Suprapubic skin (tissue), 4 donors: ENCODE measurements around the gene FASTKD2.

ENCODE experiments used
- CTCF ChIP-seq, 2 donors: fragments of 200-600 bp in 1 of 2; fragments of 450-650 bp in 1 of 2; sonication (generic) in 1 of 2; IDR thresholded peaks; one replicate each; pipeline ENCODE4 v1.5.1; 2016 to 2019; ENCODE audit warnings: antibody characterized with exemption in 2 of 2, mild to moderate bottlenecking in 1 of 2, moderate library complexity in 1 of 2
- EP300 ChIP-seq: sonication (generic); formaldehyde crosslinking; IDR thresholded peaks from one replicate; pipeline ENCODE4 v1.6.1; 2017; ENCODE audit warnings: antibody characterized with exemption
- POLR2A ChIP-seq, 2 donors: fragments of 450-650 bp; IDR thresholded peaks; one replicate each; pipeline ENCODE4 v1.6.1; 2017; ENCODE audit warnings: antibody characterized with exemption in 2 of 2, mild to moderate bottlenecking in 2 of 2, moderate library complexity in 2 of 2
- POLR2AphosphoS5 ChIP-seq, 3 donors: sonication (generic); formaldehyde crosslinking; IDR thresholded peaks; one replicate each; pipeline ENCODE4 v1.6.1; 2017; ENCODE audit warnings: antibody characterized with exemption in 3 of 3

- TF ChIP-seq CTCF (IDR thresholded peaks at IDR 0.05) (no peak), POLR2A (IDR thresholded peaks at IDR 0.05) (no peak), EP300 (no peak), POLR2AphosphoS5 (IDR thresholded peaks at IDR 0.05) (no peak)
Observed at GRCh38 chr2:206727287-206727686, 38.1 kb upstream of the FASTKD2 start.
